WTC11 (cell line): ENCODE measurements around the gene THRA. TPM values are rescaled to one million over a fixed set of nuclear protein-coding genes. Genes with fewer than 3 reads are reported as not detected.

Experiments
- ATAC-seq: fragments of 200-7000 bp; cut with Tn5 transposase; 2 replicates; pipeline ENCODE4 v1.10.0; 2021; ENCODE audit warnings: mild to moderate bottlenecking, moderate library complexity
- CTCF ChIA-PET: fragments of 300-600 bp; sonication (Branson Sonifier 250); formaldehyde crosslinking; loops from one replicate; lab custom pipeline; 2021; ENCODE audit warnings: antibody characterized with exemption; lab: Charles Lee
- POLR2A ChIA-PET: fragments of 350-600 bp; sonication (Branson Sonifier 250); formaldehyde crosslinking; loops from one replicate; lab custom pipeline; 2021; ENCODE audit warnings: antibody characterized with exemption; lab: Charles Lee
- DNase-seq: peaks from one replicate; pipeline ENCODE4 v3.0.0; 2021; ENCODE audit warnings: low spot score
- H3K27ac Mint-ChIP-seq: 2 replicates; pipeline ENCODE4 v1.8.0; 2021; ENCODE audit warnings: mixed read lengths
- H3K27me3 Mint-ChIP-seq: 2 replicates; pipeline ENCODE4 v1.8.0; 2021; ENCODE audit warnings: low read depth, mild to moderate bottlenecking, moderate library complexity, mixed read lengths
- H3K36me3 Mint-ChIP-seq: 2 replicates; pipeline ENCODE4 v1.8.0; 2021; ENCODE audit warnings: mixed read lengths
- H3K4me1 Mint-ChIP-seq: 2 replicates; pipeline ENCODE4 v1.8.0; 2022; ENCODE audit warnings: mixed read lengths
- H3K4me3 Mint-ChIP-seq: 2 replicates; pipeline ENCODE4 v1.8.0; 2021; ENCODE audit warnings: mild to moderate bottlenecking, moderate library complexity, mixed read lengths
- H3K9me3 Mint-ChIP-seq: 2 replicates; pipeline ENCODE4 v1.8.0; 2021; ENCODE audit warnings: mixed read lengths
- ATF2 ChIP-seq: sonication (generic); formaldehyde crosslinking; IDR thresholded peaks from 2 replicates; pipeline ENCODE4 v1.8.1; 2022; ENCODE audit warnings: low read depth, missing genetic modification reagents, borderline replicate concordance
- ATF6 ChIP-seq: sonication (generic); formaldehyde crosslinking; IDR thresholded peaks from 2 replicates; pipeline ENCODE4 v1.8.1; 2023; ENCODE audit warnings: mild to moderate bottlenecking, missing genetic modification reagents
- CDX4 ChIP-seq: fragments of 250-450 bp; sonication (Bioruptor Pico); IDR thresholded peaks from 2 replicates; pipeline ENCODE4 v1.9.0; 2021; ENCODE audit warnings: moderate library complexity, mild to moderate bottlenecking, inconsistent platforms, borderline replicate concordance
- CTCF ChIP-seq: fragments of 200-600 bp; IDR thresholded peaks from 2 replicates; pipeline ENCODE4 v1.8.0; 2022; ENCODE audit warnings: antibody characterized with exemption
- ELF4 ChIP-seq: sonication (generic); formaldehyde crosslinking; IDR thresholded peaks from 2 replicates; pipeline ENCODE4 v1.8.1; 2022; ENCODE audit warnings: low read depth, mild to moderate bottlenecking, moderate library complexity, missing genetic modification reagents
- FOXK1 ChIP-seq: sonication (generic); formaldehyde crosslinking; IDR thresholded peaks from 2 replicates; pipeline ENCODE4 v1.8.0; 2022; ENCODE audit warnings: mild to moderate bottlenecking, moderate library complexity, missing genetic modification reagents
- FOXP1 ChIP-seq: sonication (generic); formaldehyde crosslinking; IDR thresholded peaks from 2 replicates; pipeline ENCODE4 v1.8.0; 2022; ENCODE audit warnings: missing genetic modification reagents, mild to moderate bottlenecking, moderate library complexity, borderline replicate concordance
- IRF1 ChIP-seq: sonication (generic); formaldehyde crosslinking; IDR thresholded peaks from 2 replicates; pipeline ENCODE4 v1.8.0; 2023; ENCODE audit warnings: missing genetic modification reagents
- JUN ChIP-seq: sonication (generic); formaldehyde crosslinking; IDR thresholded peaks from 2 replicates; pipeline ENCODE4 v1.8.0; 2023; ENCODE audit warnings: mild to moderate bottlenecking, missing genetic modification reagents
- KAT7 ChIP-seq: sonication (generic); formaldehyde crosslinking; IDR thresholded peaks from 2 replicates; pipeline ENCODE4 v1.8.1; 2023; ENCODE audit warnings: missing genetic modification reagents, mild to moderate bottlenecking, borderline replicate concordance
- MXD4 ChIP-seq: fragments of 250-450 bp; sonication (Bioruptor Pico); IDR thresholded peaks from 2 replicates; pipeline ENCODE4 v1.8.0; 2021; ENCODE audit warnings: mild to moderate bottlenecking, moderate library complexity, borderline replicate concordance
- MYBL2 ChIP-seq: sonication (generic); formaldehyde crosslinking; IDR thresholded peaks from 2 replicates; pipeline ENCODE4 v1.8.1; 2023; ENCODE audit warnings: mild to moderate bottlenecking, moderate library complexity, missing genetic modification reagents
- NFE2L1 ChIP-seq: sonication (generic); formaldehyde crosslinking; IDR thresholded peaks from 2 replicates; pipeline ENCODE4 v1.8.1; 2023; ENCODE audit warnings: missing genetic modification reagents
- OVOL2 ChIP-seq: fragments of 250-450 bp; sonication (Bioruptor Pico); IDR thresholded peaks from 2 replicates; pipeline ENCODE4 v1.9.0; 2021; ENCODE audit warnings: mild to moderate bottlenecking, borderline replicate concordance
- SMAD3 ChIP-seq: sonication (generic); formaldehyde crosslinking; IDR thresholded peaks from 2 replicates; pipeline ENCODE4 v1.8.0; 2022; ENCODE audit warnings: missing genetic modification reagents, mild to moderate bottlenecking, borderline replicate concordance
- SOX15 ChIP-seq: fragments of 250-450 bp; sonication (Bioruptor Pico); IDR thresholded peaks from 2 replicates; pipeline ENCODE4 v1.9.0; 2021; ENCODE audit warnings: mild to moderate bottlenecking
- SP1 ChIP-seq: sonication (generic); formaldehyde crosslinking; conservative IDR thresholded peaks from 2 replicates; pipeline ENCODE4 v1.8.1; 2022; ENCODE audit warnings: missing genetic modification reagents
- USF2 ChIP-seq: sonication (generic); formaldehyde crosslinking; IDR thresholded peaks from 2 replicates; pipeline ENCODE4 v1.8.1; 2023; ENCODE audit warnings: mild to moderate bottlenecking, missing genetic modification reagents, moderate library complexity
- ZNF138 ChIP-seq: sonication (generic); formaldehyde crosslinking; conservative IDR thresholded peaks from 2 replicates; pipeline ENCODE4 v1.8.1; 2022; ENCODE audit warnings: mild to moderate bottlenecking, moderate library complexity, missing genetic modification reagents
- ZNF416 ChIP-seq: fragments of 250-450 bp; sonication (Bioruptor Pico); IDR thresholded peaks from 2 replicates; pipeline ENCODE4 v1.9.0; 2021; ENCODE audit warnings: mild to moderate bottlenecking, inconsistent platforms
- ZNF425 ChIP-seq: fragments of 250-450 bp; sonication (Bioruptor Pico); conservative IDR thresholded peaks from 2 replicates; pipeline ENCODE4 v1.9.0; 2021; ENCODE audit warnings: mild to moderate bottlenecking
- ZNF512 ChIP-seq: sonication (generic); formaldehyde crosslinking; IDR thresholded peaks from 2 replicates; pipeline ENCODE4 v1.8.1; 2022; ENCODE audit warnings: missing genetic modification reagents, borderline replicate concordance
- ZNF671 ChIP-seq: fragments of 250-450 bp; sonication (Bioruptor Pico); IDR thresholded peaks from 2 replicates; pipeline ENCODE4 v1.8.0; 2021; ENCODE audit warnings: mild to moderate bottlenecking
- total RNA-seq: library from RNA; stranded (reverse); gene quantifications from 3 replicates; pipeline ENCODE4 v1.2.3, GENCODE V29; 2021

The THRA gene
- total RNA-seq, 1 experiment from 2014 or later = 15.9 TPM

GRCh38 chr17:40103071-40103661 lies 40.4 kb downstream of the THRA start:
- ATAC-seq = peak; percentile 0
- H3K4me3 Mint-ChIP-seq = no peak overlapping the region
- H3K9me3 Mint-ChIP-seq = no peaks in the 10 kb centered on the region
- H3K36me3 Mint-ChIP-seq = no peaks in the 10 kb centered on the region
- ChIA-PET CTCF (interaction anchor here (0.8 to 8.1 kb wide), 12 partner anchors 9 to 116 kb away, joined by 3 to 185 read pairs (median 4); partner anchors contain the start of genes THRA and WIPF2), POLR2A (interaction anchor here (0.5 to 1.3 kb wide), 3 partner anchors 10 to 37 kb away, joined by 3 to 9 read pairs (median 3); partner anchors contain the start of gene CASC3)
- H3K27ac Mint-ChIP-seq = no peak overlapping the region
- no peak for TF ChIP-seq KAT7 (CRISPR knock-in tag)
- no peak for TF ChIP-seq CTCF
- no peak for TF ChIP-seq JUN
- TF ChIP-seq ZNF671 (CRISPR knock-in tag) = no peak
- TF ChIP-seq ZNF138 (CRISPR knock-in tag) = no peak
- no peak for TF ChIP-seq ATF6 (CRISPR knock-in tag)
- TF ChIP-seq ATF2 (CRISPR knock-in tag) = no peak
- no peak for TF ChIP-seq SMAD3 (CRISPR knock-in tag)
- no peak for TF ChIP-seq FOXP1 (CRISPR knock-in tag)
- TF ChIP-seq MYBL2 (CRISPR knock-in tag) = no peak
- no peak for TF ChIP-seq ZNF425 (CRISPR knock-in tag)
- no peak for TF ChIP-seq NFE2L1 (CRISPR knock-in tag)
- TF ChIP-seq SOX15 (CRISPR knock-in tag) = no peak
- no peak for TF ChIP-seq USF2 (CRISPR knock-in tag)
- peak; percentile 24 for DNase-seq
- peaks cover 84% of the 10 kb centered on the region for H3K4me1 Mint-ChIP-seq
- peaks cover 87% of the 10 kb centered on the region for H3K27me3 Mint-ChIP-seq

- no peaks in the 10 kb centered on the region for H3K9me3 Mint-ChIP-seq
- DNase-seq (no peak), ATAC-seq (no peak)
- ChIA-PET POLR2A (interaction anchor here (1.0 to 1.3 kb wide), 2 partner anchors 10 to 20 kb away, joined by 3 to 9 read pairs; no protein-coding TSS in a partner anchor), CTCF (interaction anchor here (0.8 to 8.1 kb wide), 11 partner anchors 8 to 116 kb away, joined by 3 to 185 read pairs (median 5); partner anchors contain the start of genes THRA and WIPF2)
- no peak overlapping the region for H3K27ac Mint-ChIP-seq
- no peaks in the 10 kb centered on the region for H3K36me3 Mint-ChIP-seq
- peaks cover 83% of the 10 kb centered on the region for H3K4me1 Mint-ChIP-seq
- peaks cover 86% of the 10 kb centered on the region for H3K27me3 Mint-ChIP-seq
- no peak overlapping the region for H3K4me3 Mint-ChIP-seq
- TF ChIP-seq MXD4 (CRISPR knock-in tag) (no peak), CDX4 (no peak), ZNF416 (CRISPR knock-in tag) (no peak), ELF4 (CRISPR knock-in tag) (no peak), IRF1 (no peak), SP1 (CRISPR knock-in tag) (no peak), ZNF512 (CRISPR knock-in tag) (no peak), OVOL2 (no peak), FOXK1 (CRISPR knock-in tag) (no peak)
Observed at GRCh38 chr17:40103688-40104087, 40.9 kb downstream of the THRA start.
